ENCODE data around the gene PARP2.
"Not testable (repeated sequence)": the region's sequence is repeated elsewhere in the genome, so short reads cannot be mapped to it uniquely, and the experiment has no call there.

PARP2 gene

DNA sequence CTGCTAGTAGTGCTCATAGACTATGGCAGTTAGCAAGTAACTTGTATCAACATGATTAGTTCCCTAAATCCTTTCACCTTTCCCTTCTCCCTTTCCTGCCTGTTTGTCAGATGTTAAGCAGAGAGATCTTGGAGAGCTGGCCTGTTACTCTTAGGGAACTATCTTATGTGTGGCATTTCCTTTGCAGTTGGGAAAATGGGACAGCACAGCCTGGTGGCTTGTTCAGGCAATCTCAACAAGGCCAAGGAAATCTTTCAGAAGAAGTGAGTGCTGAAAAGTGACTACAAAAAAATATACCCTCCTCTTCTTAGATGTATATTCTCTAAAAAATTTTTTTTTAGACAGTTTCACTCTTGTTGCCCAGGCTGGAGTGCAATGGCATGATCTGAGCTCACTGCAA lies 7.4 kb downstream of the PARP2 start:
- Histone ChIP-seq H3K9me3 (ENCODE audit: severe bottlenecking) (no peaks in the 10 kb centered on the region), H3K36me3 (peaks cover 96% of the 10 kb centered on the region), H3K4me3 (ENCODE audit: low read depth, low read length) (no peak overlapping the region), H3K27ac (no peak overlapping the region), H3K27me3 (ENCODE audit: insufficient read depth, low read depth, severe bottlenecking) (no peaks in the 10 kb centered on the region)
- TF ChIP-seq, protein P1, sequence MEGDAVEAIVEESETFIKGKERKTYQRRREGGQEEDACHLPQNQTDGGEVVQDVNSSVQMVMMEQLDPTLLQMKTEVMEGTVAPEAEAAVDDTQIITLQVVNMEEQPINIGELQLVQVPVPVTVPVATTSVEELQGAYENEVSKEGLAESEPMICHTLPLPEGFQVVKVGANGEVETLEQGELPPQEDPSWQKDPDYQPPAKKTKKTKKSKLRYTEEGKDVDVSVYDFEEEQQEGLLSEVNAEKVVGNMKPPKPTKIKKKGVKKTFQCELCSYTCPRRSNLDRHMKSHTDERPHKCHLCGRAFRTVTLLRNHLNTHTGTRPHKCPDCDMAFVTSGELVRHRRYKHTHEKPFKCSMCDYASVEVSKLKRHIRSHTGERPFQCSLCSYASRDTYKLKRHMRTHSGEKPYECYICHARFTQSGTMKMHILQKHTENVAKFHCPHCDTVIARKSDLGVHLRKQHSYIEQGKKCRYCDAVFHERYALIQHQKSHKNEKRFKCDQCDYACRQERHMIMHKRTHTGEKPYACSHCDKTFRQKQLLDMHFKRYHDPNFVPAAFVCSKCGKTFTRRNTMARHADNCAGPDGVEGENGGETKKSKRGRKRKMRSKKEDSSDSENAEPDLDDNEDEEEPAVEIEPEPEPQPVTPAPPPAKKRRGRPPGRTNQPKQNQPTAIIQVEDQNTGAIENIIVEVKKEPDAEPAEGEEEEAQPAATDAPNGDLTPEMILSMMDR (IDR thresholded peaks at IDR 0.05; ENCODE audit: low read depth, low read length), result peak; percentile 17; the same call in 1 of the 2 replicates
- no peak for DNase-seq

DNA sequence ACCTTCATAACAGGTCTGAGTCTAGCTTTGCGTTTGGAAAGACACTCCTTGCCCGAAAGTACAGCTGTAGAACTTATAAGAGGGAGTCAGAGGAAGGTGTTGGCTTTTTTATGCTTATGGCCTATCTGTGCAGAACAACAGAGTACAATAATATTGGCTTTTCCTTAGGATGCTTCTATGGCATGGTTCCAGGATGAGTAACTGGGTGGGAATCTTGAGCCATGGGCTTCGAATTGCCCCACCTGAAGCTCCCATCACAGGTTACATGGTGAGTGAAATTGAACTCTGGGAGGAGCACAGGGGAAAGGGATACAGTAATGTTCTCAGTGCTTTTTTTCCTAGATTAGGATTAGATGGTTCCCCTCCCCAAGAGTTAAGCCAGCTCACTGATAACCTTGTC lies 13.0 kb downstream of the PARP2 start:
- H3K4me3 ChIP-seq (ENCODE audit: low read depth, low read length), result no peak overlapping the region
- peaks cover 75% of the 10 kb centered on the region for H3K36me3 ChIP-seq
- H3K9me3 ChIP-seq (ENCODE audit: severe bottlenecking), result no peaks in the 10 kb centered on the region
- H3K27me3 ChIP-seq (ENCODE audit: insufficient read depth, low read depth, severe bottlenecking), result no peaks in the 10 kb centered on the region
- DNase-seq, result no peak
- TF ChIP-seq, protein P1 (IDR thresholded peaks at IDR 0.05; ENCODE audit: low read depth, low read length), result no peak
- no peak overlapping the region for H3K27ac ChIP-seq

DNA sequence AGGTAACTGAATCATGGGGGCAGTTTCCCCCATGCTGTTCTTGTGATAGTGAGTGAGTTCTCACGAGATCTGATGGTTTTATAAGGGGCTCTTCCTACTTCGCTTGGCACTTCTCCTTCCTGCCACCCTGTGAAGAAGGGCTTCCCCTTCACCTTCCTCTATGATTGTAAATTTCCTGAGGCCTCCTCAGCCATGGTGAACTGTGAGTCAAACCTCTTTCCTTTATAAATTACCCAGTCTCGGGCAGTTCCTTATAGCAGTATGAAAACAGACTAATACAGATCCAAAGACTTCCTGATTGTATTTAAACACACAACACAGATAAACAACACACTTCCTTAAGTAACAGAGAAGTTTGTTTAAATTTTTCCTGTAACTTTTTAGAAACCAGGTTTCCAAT lies 15.0 kb downstream of the PARP2 start:
- not testable (repeated sequence) for H3K9me3 ChIP-seq (ENCODE audit: severe bottlenecking); H3K27ac ChIP-seq; H3K4me3 ChIP-seq (ENCODE audit: low read depth, low read length); DNase-seq; H3K27me3 ChIP-seq (ENCODE audit: insufficient read depth, low read depth, severe bottlenecking)
- H3K36me3 ChIP-seq, result peaks cover 56% of the 10 kb centered on the region

DNA sequence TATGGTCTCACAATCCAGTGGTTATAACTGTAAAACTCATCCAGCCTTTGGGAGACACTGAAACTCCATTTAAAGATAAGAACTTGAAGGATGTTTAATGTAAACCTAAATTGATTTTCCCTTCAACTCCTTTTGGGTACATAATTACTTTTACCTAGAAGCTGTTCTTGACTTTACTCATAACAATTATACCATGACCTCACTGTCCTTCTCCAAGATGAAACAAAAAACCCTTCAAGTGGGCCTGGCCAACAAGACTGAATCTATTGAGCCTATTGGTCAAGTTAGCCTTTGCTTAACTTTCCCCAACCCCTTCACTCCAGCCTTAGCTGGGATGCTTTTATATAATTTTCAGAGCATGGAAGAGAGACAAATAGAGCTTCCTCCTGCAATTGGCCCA lies 22.5 kb downstream of the PARP2 start:
- TF ChIP-seq, protein P1 (IDR thresholded peaks at IDR 0.05; ENCODE audit: low read depth, low read length), result no peak
- peaks cover 29% of the 10 kb centered on the region for H3K36me3 ChIP-seq
- no peak for DNase-seq
- H3K4me3 ChIP-seq (ENCODE audit: low read depth, low read length), result no peak overlapping the region
- H3K27ac ChIP-seq, result no peak overlapping the region
- H3K27me3 ChIP-seq (ENCODE audit: insufficient read depth, low read depth, severe bottlenecking), result no peaks in the 10 kb centered on the region
- no peaks in the 10 kb centered on the region for H3K9me3 ChIP-seq (ENCODE audit: severe bottlenecking)

DNA sequence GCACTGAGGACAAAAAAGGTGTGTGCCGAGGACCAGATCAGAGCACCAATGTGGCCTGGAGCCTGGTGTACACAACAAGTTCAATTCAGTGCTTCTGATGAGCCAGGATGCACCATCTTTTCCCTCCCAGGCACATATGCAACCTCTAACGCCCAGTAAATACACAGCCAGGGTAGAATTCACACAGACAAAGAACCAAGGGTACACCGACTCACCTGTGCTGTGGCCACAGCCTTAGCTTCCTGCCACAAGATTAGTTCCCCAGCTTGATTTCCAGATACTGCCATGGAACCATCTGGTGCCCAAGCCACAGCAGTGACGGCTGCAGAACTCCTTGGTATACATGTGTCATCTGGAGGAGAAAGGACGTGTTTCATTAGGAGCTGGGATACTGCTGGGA lies 29.4 kb downstream of the PARP2 start:
- Histone ChIP-seq H3K9me3 (ENCODE audit: severe bottlenecking) (no peaks in the 10 kb centered on the region), H3K27ac (no peak overlapping the region), H3K36me3 (peaks cover 77% of the 10 kb centered on the region), H3K27me3 (ENCODE audit: insufficient read depth, low read depth, severe bottlenecking) (no peaks in the 10 kb centered on the region), H3K4me3 (ENCODE audit: low read depth, low read length) (no peak overlapping the region)
- no peak for DNase-seq
- TF ChIP-seq, protein P1 (IDR thresholded peaks at IDR 0.05; ENCODE audit: low read depth, low read length), result no peak

DNA sequence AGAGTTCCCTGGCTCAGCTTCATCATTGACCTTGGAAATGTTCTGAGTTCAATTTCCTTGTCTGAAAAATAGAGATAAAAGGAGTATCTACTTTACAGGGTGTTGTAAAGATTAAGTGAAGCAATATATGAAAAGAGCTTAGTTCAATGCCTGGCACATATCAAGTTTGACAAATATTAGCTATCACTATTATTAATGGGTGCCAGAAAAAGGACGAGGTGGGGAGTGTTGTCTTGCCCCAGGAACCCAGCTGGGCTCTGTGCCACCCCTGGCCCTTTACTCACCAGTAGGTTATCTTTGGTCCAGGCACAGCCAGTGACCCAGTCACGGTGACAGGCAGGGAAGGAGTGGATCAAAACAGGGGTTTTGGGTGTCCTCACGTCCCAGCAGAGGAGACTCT lies 32.0 kb downstream of the PARP2 start:
- DNase-seq, result no peak
- no peaks in the 10 kb centered on the region for H3K27me3 ChIP-seq (ENCODE audit: insufficient read depth, low read depth, severe bottlenecking)
- no peak overlapping the region for H3K27ac ChIP-seq
- H3K9me3 ChIP-seq (ENCODE audit: severe bottlenecking), result no peaks in the 10 kb centered on the region
- H3K4me3 ChIP-seq (ENCODE audit: low read depth, low read length), result no peak overlapping the region
- peaks cover 84% of the 10 kb centered on the region for H3K36me3 ChIP-seq
- TF ChIP-seq, protein P1 (IDR thresholded peaks at IDR 0.05; ENCODE audit: low read depth, low read length), result no peak

Measured in WERI-Rb-1 (cell line).